Ovary (tissue), 9 donors: ENCODE results near the gene P3H4. TPM values are rescaled to one million over a fixed set of nuclear protein-coding genes. Genes with fewer than 3 reads are reported as not detected.

Source experiments
- DNase-seq, 5 donors: peaks; one replicate each; pipeline ENCODE4 v3.0.0-alpha.2; 2019 to 2020
- H3K27ac ChIP-seq, 2 donors: fragments of 200-600 bp; one replicate each; pipeline versions ENCODE4 v1.5.1 to v1.8.0; 2019 to 2022
- H3K27me3 ChIP-seq: fragments of 200-600 bp; one replicate; pipeline ENCODE4 v1.8.0; 2022
- H3K36me3 ChIP-seq: fragments of 200-600 bp; sonication (generic); one replicate; pipeline ENCODE4 v1.5.1; 2019
- H3K4me1 ChIP-seq: one replicate; pipeline ENCODE4 v1.8.1; 2013; ENCODE audit warnings: mild to moderate bottlenecking, moderate library complexity; ENCODE audit not compliant: insufficient read depth
- H3K4me3 ChIP-seq: fragments of 200-600 bp; sonication (generic); one replicate; pipeline ENCODE4 v1.5.1; 2017
- H3K9me3 ChIP-seq, 2 donors: fragments of 200-600 bp in 1 of 2; sonication (generic) in 1 of 2; one replicate each; pipeline versions ENCODE4 v1.5.1 to v1.8.1; 2013 to 2019; ENCODE audit warnings: mild to moderate bottlenecking in 1 of 2, moderate library complexity in 1 of 2
- CTCF ChIP-seq, 3 donors: fragments of 450-650 bp in 2 of 3; fragments of 200-600 bp in 1 of 3; IDR thresholded peaks; one replicate each; pipeline versions ENCODE4 v1.5.1 to v1.8.0; 2016 to 2022; ENCODE audit warnings: antibody characterized with exemption in 3 of 3, mild to moderate bottlenecking in 1 of 3
- EP300 ChIP-seq: sonication (generic); formaldehyde crosslinking; IDR thresholded peaks from one replicate; pipeline ENCODE4 v1.6.1; 2017; ENCODE audit warnings: antibody characterized with exemption
- POLR2A ChIP-seq: fragments of 450-650 bp; IDR thresholded peaks from one replicate; pipeline ENCODE4 v1.6.1; 2017; ENCODE audit warnings: antibody characterized with exemption, mild to moderate bottlenecking, moderate library complexity
- WGBS, 3 donors: extraction: QIAGEN DNeasy Blood & Tissue Kit in 1 of 3; methylation state at CpG; one replicate each; pipeline versions ENCODE4 v1.1.5 to v1.1.7; 2013 to 2017; 5-methylcytosine and 5-hydroxymethylcytosine counted together
- intact Hi-C, 4 donors: fragments of 100-400 bp; cut with DNase I; formaldehyde crosslinking; loops; one replicate each; pipeline versions ENCODE4 v1.11.0 to v1.15.1; 2022 to 2023
- polyA plus RNA-seq, 2 donors: library from polyadenylated mRNA; stranded (reverse); fragments of 200-250 nt in 1 of 2; fragments of 350-450 nt in 1 of 2; fragmentation: Illumina TruSeq in 1 of 2; extraction: RNeasy Lipid Tissue Mini Kit (QIAGEN cat#74804) in 1 of 2; gene quantifications; one replicate each; pipeline ENCODE4 v1.2.3, GENCODE V29; 2013 to 2014
- total RNA-seq, 7 donors: library from RNA; depleted of rRNA in 2 of 7; stranded (reverse); fragments of >200 nt in 2 of 7; fragmentation: NEBNext Ultra II Directional in 3 of 7; extraction: Animal tissue kit (Norgen Biotek cat#: 25700) in 3 of 7; gene quantifications; one replicate each; pipeline versions ENCODE4 v1.1.0 to v1.2.4, GENCODE V29; 2016 to 2023
- donor health status: DM: no; HTN: no; CAD: no; lungs with moderate emphysema.
- donor health status: DM: no; HTN: no; CAD: no.
- donor health status: Bipolar disorder and iron deficiency.
- donor health status: DM: yes; HTN: yes; CAD: no.
- donor health status: DM: no; HTN: no; CAD: no.
- donor health status: DM: yes; HTN: yes; CAD: no.

Gene P3H4
- total and polyA plus RNA-seq, 9 donors = 7.7 to 22.1 (median 15.1) TPM

- no peaks in the 10 kb centered on the region for H3K27me3 ChIP-seq
- intact Hi-C loops = no loop called here
- peaks cover 15% of the 10 kb centered on the region for H3K4me1 ChIP-seq
- peak in 1 of 5 donors; percentile 31 for DNase-seq
- H3K27ac ChIP-seq = no peak overlapping the region
- TF ChIP-seq CTCF (IDR thresholded peaks at IDR 0.05) (no peak), POLR2A (no peak), EP300 (no peak)
- H3K36me3 ChIP-seq = no peaks in the 10 kb centered on the region
- no peak overlapping the region for H3K4me3 ChIP-seq
- 27 to 37% (median 34%) methylated on average over 8 of the region's 8 CpGs for WGBS, 3 donors
- no peaks in the 10 kb centered on the region for H3K9me3 ChIP-seq
These were observed 38.0 kb downstream of the P3H4 start for GRCh38 chr17:41773731-41774193.

GRCh38 chr17:41773190-41773588 lies 38.6 kb downstream of the P3H4 start:
- H3K27me3 ChIP-seq = no peaks in the 10 kb centered on the region
- DNase-seq = peak; percentile 70 to 77 (median 71)
- WGBS, 3 donors = 5 to 19% (median 10%) methylated on average over 12 of the region's 12 CpGs
- TF ChIP-seq POLR2A (no peak), EP300 (no peak), CTCF (IDR thresholded peaks at IDR 0.05) (no peak)
- no peak overlapping the region for H3K4me3 ChIP-seq
- no peak overlapping the region for H3K27ac ChIP-seq
- H3K36me3 ChIP-seq = no peaks in the 10 kb centered on the region
- intact Hi-C loops = no loop called here
- H3K9me3 ChIP-seq = no peaks in the 10 kb centered on the region
- peaks cover 12% of the 10 kb centered on the region for H3K4me1 ChIP-seq

GRCh38 chr17:41772586-41773189 lies 39.1 kb downstream of the P3H4 start:
- Histone ChIP-seq H3K4me1 (peaks cover 10% of the 10 kb centered on the region), H3K4me3 (no peak overlapping the region), H3K27me3 (no peaks in the 10 kb centered on the region), H3K27ac (no peak overlapping the region), H3K9me3 (no peaks in the 10 kb centered on the region), H3K36me3 (no peaks in the 10 kb centered on the region)
- 80 to 92% (median 87%) methylated on average over 19 of the region's 19 CpGs for WGBS, 3 donors
- peak in 1 of 5 donors; percentile 25 for DNase-seq
- TF ChIP-seq CTCF (IDR thresholded peaks at IDR 0.05) = no peak
- TF ChIP-seq POLR2A = no peak
- TF ChIP-seq EP300 = no peak
- intact Hi-C loops = no loop called here

GRCh38 chr17:41772218-41772585 lies 39.5 kb downstream of the P3H4 start:
- intact Hi-C loops = no loop called here
- peaks cover 7% of the 10 kb centered on the region for H3K4me1 ChIP-seq
- TF ChIP-seq POLR2A (no peak), EP300 (no peak), CTCF (IDR thresholded peaks at IDR 0.05) (no peak)
- no peaks in the 10 kb centered on the region for H3K27me3 ChIP-seq
- WGBS, 3 donors = 90 to 98% (median 96%) methylated on average over 4 of the region's 4 CpGs
- H3K4me3 ChIP-seq = no peak overlapping the region
- H3K27ac ChIP-seq = no peak overlapping the region
- DNase-seq = peak in 1 of 5 donors; percentile 31
- no peaks in the 10 kb centered on the region for H3K9me3 ChIP-seq
- no peaks in the 10 kb centered on the region for H3K36me3 ChIP-seq
